Esophagus muscularis mucosa (tissue), 4 donors: ENCODE data around the gene NSDHL. TPM values are rescaled to one million over a fixed set of nuclear protein-coding genes. Genes with fewer than 3 reads are reported as not detected.
"Not testable (repeated sequence)": the region's sequence is repeated elsewhere in the genome, so short reads cannot be mapped to it uniquely, and the experiment has no call there.

Experiments used
- DNase-seq: peaks from one replicate; pipeline ENCODE4 v3.0.0-alpha.2; 2017; ENCODE audit errors: extremely low spot score
- H3K27ac ChIP-seq, 4 donors: fragments of 200-600 bp; sonication (generic); replicated peaks in 1 of 4; 1 replicate in 3 of 4; 2 replicates in 1 of 4; pipeline ENCODE4 v1.5.1; 2016 to 2019; ENCODE audit warnings: mild to moderate bottlenecking in 1 of 4
- H3K27me3 ChIP-seq, 4 donors: fragments of 200-600 bp; sonication (generic); one replicate each; pipeline versions ENCODE4 v1.5.1 to v1.6.0; 2016 to 2019
- H3K36me3 ChIP-seq, 4 donors: fragments of 200-600 bp; sonication (generic); one replicate each; pipeline ENCODE4 v1.5.1; 2016 to 2019
- H3K4me1 ChIP-seq, 4 donors: fragments of 200-600 bp; sonication (generic); one replicate each; pipeline ENCODE4 v1.5.1; 2016 to 2019
- H3K4me3 ChIP-seq, 4 donors: fragments of 200-600 bp; sonication (generic); 1 replicate in 2 of 4; 2 replicates in 2 of 4; pipeline ENCODE4 v1.5.1; 2016 to 2019; ENCODE audit warnings: mild to moderate bottlenecking in 4 of 4, moderate library complexity in 1 of 4
- H3K9me3 ChIP-seq, 4 donors: fragments of 200-600 bp; sonication (generic); 1 replicate in 3 of 4; 2 replicates in 1 of 4; pipeline ENCODE4 v1.5.1; 2016 to 2019
- CTCF ChIP-seq, 3 experiments: fragments of 200-600 bp in 2 of 3; fragments of 450-650 bp in 1 of 3; sonication (generic) in 2 of 3; IDR thresholded peaks; one replicate each; pipeline ENCODE4 v1.5.1; 2017 to 2019; ENCODE audit warnings: antibody characterized with exemption in 3 of 3, mild to moderate bottlenecking in 2 of 3, moderate library complexity in 1 of 3
- EP300 ChIP-seq: sonication (generic); formaldehyde crosslinking; IDR thresholded peaks from one replicate; pipeline ENCODE4 v1.6.1; 2017; ENCODE audit warnings: antibody characterized with exemption
- POLR2A ChIP-seq: fragments of 450-650 bp; IDR thresholded peaks from one replicate; pipeline ENCODE4 v1.6.1; 2017; ENCODE audit warnings: antibody characterized with exemption, moderate library complexity, mild to moderate bottlenecking, low read depth
- POLR2AphosphoS5 ChIP-seq, 2 donors: sonication (generic); formaldehyde crosslinking; IDR thresholded peaks; one replicate each; pipeline ENCODE4 v1.6.1; 2017; ENCODE audit warnings: antibody characterized with exemption in 2 of 2
- WGBS: methylation state at CpG from one replicate; pipeline ENCODE4 v1.1.5; 2018; 5-methylcytosine and 5-hydroxymethylcytosine counted together
- intact Hi-C: fragments of 100-400 bp; cut with DNase I; formaldehyde crosslinking; loops from one replicate; pipeline ENCODE4 v1.15.1; 2023
- total RNA-seq, 4 donors: library from RNA; depleted of rRNA; stranded (reverse); fragments of >200 nt; gene quantifications; one replicate each; pipeline versions ENCODE4 v1.1.0 to v1.2.1, GENCODE V29; 2016

Gene NSDHL
- total RNA-seq, 4 donors from 2014 or later = 5.8 to 10.1 (median 8.7) TPM

DNA sequence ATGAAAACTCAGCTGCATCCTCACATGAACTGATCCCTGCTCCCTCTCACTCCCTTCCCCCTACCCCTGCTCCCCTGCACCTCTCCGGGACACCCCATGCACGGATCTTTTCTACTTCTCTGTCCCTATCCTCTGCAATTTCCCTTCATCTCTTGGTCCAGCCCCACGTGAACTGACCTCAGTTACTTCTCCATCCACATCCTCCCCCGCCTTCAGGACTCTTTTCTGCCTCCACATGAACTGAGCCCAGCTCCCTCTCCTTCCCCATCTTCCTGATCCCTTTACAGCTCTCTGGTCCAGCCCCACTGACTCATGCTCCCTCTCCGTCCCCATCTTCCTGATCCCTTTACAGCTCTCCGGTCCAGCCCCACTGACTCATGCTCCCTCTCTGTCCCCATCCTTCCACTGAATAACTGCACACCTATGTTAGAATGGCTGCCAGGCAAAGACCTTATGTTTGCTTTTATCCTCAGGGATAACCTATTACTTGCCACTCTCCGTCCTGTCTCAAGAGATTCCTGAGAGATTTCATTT is 6.0 kb upstream of the NSDHL start:
- no peak overlapping the region for H3K27ac ChIP-seq
- TF ChIP-seq EP300 = no peak
- TF ChIP-seq POLR2AphosphoS5 (IDR thresholded peaks at IDR 0.05) = no peak
- no peak for TF ChIP-seq CTCF (IDR thresholded peaks at IDR 0.05)
- TF ChIP-seq POLR2A = no peak
- 63% methylated on average over 7 of the region's 7 CpGs for WGBS
- H3K36me3 ChIP-seq = peaks cover 0 to 19% (median 2%) of the 10 kb centered on the region in 4 donors
- H3K9me3 ChIP-seq = no peaks in the 10 kb centered on the region
- intact Hi-C loops = no loop called here
- H3K4me3 ChIP-seq = no peak overlapping the region
- H3K4me1 ChIP-seq = peaks cover 0 to 7% (median 3%) of the 10 kb centered on the region in 4 donors
- no peaks in the 10 kb centered on the region for H3K27me3 ChIP-seq
- no peak for DNase-seq

DNA sequence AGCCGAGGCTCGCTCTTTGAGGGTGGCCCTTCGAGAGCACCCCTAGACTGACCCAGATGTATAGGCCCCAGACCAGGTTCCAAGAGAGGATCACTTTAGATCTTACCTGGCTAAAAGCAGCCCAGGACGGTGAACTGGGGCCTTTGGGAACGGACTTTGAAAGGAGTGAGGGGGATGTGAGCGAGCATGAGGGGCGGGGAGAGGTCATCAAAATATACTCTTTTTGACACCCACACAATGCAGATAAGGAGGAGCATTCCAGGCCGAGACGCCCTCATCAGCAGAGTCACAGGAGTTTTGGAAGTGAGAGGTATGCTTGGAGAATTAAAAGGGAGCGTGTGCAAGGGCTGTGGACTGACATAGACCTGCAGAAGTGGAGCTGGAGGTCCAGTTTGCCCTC is 528 bp downstream of the NSDHL start:
- DNase-seq = no peak
- H3K27ac ChIP-seq = peak overlapping the region; percentile 66 to 75 (median 72)
- peaks cover 7 to 24% (median 20%) of the 10 kb centered on the region in 4 donors for H3K4me1 ChIP-seq
- no peaks in the 10 kb centered on the region for H3K27me3 ChIP-seq
- 23% methylated on average over 10 of the region's 10 CpGs for WGBS
- H3K4me3 ChIP-seq = peak overlapping the region; percentile 61 to 79 (median 68)
- peaks cover 0 to 4% (median 0%) of the 10 kb centered on the region in 4 donors for H3K9me3 ChIP-seq
- H3K36me3 ChIP-seq = peaks cover 0 to 25% (median 5%) of the 10 kb centered on the region in 4 donors
- intact Hi-C loops = no loop called here
- TF ChIP-seq EP300 (no peak), CTCF (IDR thresholded peaks at IDR 0.05) (no peak), POLR2AphosphoS5 (IDR thresholded peaks at IDR 0.05) (no peak)

DNA sequence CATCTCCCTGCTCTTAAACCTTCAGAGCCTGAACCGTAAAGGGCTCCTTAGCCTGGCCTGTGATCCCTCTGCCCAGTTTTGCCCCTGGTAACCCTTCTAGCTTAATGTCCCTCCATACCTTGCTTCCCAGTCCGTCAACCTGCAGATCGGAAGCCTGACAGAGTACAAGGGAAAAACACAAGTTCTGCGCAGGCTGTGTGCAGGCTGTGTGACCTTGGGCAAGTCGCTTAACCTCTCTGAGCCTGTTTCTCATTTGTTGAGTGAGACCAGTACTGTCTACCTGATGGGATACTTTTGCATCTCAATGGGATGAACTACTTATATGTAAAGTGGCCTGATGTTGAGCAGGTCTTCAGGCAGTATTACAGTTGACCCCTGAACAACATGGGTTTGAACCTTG is 1.7 kb downstream of the NSDHL start:
- H3K27ac ChIP-seq = no peak overlapping the region
- intact Hi-C loops = no loop called here
- H3K4me1 ChIP-seq = peaks cover 7 to 24% (median 20%) of the 10 kb centered on the region in 4 donors
- H3K9me3 ChIP-seq = peaks cover 0 to 4% (median 0%) of the 10 kb centered on the region in 4 donors
- H3K27me3 ChIP-seq = no peaks in the 10 kb centered on the region
- 96% methylated on average over 5 of the region's 5 CpGs for WGBS
- H3K4me3 ChIP-seq = no peak overlapping the region
- DNase-seq = no peak
- H3K36me3 ChIP-seq = peaks cover 0 to 19% (median 3%) of the 10 kb centered on the region in 4 donors
- no peak for TF ChIP-seq EP300
- TF ChIP-seq POLR2A = no peak
- TF ChIP-seq CTCF (IDR thresholded peaks at IDR 0.05) = no peak
- no peak for TF ChIP-seq POLR2AphosphoS5 (IDR thresholded peaks at IDR 0.05)

DNA sequence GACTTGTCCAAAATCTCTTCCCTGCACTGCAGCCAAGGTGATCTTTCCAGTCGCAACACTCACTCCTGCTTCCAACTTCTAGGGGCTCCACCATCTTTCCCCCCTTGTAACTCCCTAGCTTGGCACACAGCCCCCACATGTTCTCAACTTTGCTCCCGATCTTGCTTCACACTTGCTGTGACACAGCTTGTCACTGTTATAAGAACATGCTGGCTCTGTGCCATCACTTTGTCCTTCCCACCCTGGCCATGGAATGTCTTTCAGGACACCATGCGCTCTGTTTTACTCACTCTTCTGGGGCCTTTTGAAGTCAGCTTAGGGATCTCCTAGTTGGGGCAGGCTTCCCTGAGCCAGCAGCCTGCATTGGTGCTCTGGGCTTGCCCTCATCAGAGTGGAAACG is 2.5 kb downstream of the NSDHL start:
- 81% methylated on average over 4 of the region's 4 CpGs for WGBS
- no peak for TF ChIP-seq CTCF (IDR thresholded peaks at IDR 0.05)
- no peak for TF ChIP-seq POLR2A
- TF ChIP-seq POLR2AphosphoS5 (IDR thresholded peaks at IDR 0.05) = no peak
- TF ChIP-seq EP300 = no peak
- Histone ChIP-seq H3K9me3 (peaks cover 0 to 4% (median 0%) of the 10 kb centered on the region in 4 donors), H3K4me3 (no peak overlapping the region), H3K36me3 (peaks cover 0 to 10% (median 3%) of the 10 kb centered on the region in 4 donors), H3K27ac (no peak overlapping the region), H3K4me1 (peaks cover 7 to 24% (median 20%) of the 10 kb centered on the region in 4 donors), H3K27me3 (no peaks in the 10 kb centered on the region)
- no peak for DNase-seq
- intact Hi-C loops = no loop called here

GRCh38 chrX:152835470-152835869 is 4.6 kb downstream of the NSDHL start:
- H3K27me3 ChIP-seq, H3K4me3 ChIP-seq, intact Hi-C loops, H3K27ac ChIP-seq, DNase-seq, H3K36me3 ChIP-seq, H3K9me3 ChIP-seq: not testable (repeated sequence)
- H3K4me1 ChIP-seq = peaks cover 7 to 15% (median 14%) of the 10 kb centered on the region in 4 donors
- WGBS = 85% methylated on average over 1 of the region's 1 CpG
